Stimulated activated CD8-positive, alpha-beta memory T cell treated with anti-CD3 and anti-CD28 coated beads, Interleukin-12 subunit alpha, Interleukin-12 subunit beta, amount 100 ng/mL, for 4 hours (primary cell): ENCODE results near the gene CDH16.
A peak's percentile ranks its signal among the peaks of the same experiment; 100 is the strongest.

Experiments used
- DNase-seq: peaks from one replicate; pipeline ENCODE4 v3.0.0-alpha.2; 2020; ENCODE audit warnings: low read depth

CDH16 gene

GRCh38 chr16:66927918-66928649 lies 9.4 kb upstream of the CDH16 start:
- DNase-seq, result no peak

- no peak for DNase-seq
These were observed 8.3 kb upstream of the CDH16 start for GRCh38 chr16:66926961-66927436.

DNA sequence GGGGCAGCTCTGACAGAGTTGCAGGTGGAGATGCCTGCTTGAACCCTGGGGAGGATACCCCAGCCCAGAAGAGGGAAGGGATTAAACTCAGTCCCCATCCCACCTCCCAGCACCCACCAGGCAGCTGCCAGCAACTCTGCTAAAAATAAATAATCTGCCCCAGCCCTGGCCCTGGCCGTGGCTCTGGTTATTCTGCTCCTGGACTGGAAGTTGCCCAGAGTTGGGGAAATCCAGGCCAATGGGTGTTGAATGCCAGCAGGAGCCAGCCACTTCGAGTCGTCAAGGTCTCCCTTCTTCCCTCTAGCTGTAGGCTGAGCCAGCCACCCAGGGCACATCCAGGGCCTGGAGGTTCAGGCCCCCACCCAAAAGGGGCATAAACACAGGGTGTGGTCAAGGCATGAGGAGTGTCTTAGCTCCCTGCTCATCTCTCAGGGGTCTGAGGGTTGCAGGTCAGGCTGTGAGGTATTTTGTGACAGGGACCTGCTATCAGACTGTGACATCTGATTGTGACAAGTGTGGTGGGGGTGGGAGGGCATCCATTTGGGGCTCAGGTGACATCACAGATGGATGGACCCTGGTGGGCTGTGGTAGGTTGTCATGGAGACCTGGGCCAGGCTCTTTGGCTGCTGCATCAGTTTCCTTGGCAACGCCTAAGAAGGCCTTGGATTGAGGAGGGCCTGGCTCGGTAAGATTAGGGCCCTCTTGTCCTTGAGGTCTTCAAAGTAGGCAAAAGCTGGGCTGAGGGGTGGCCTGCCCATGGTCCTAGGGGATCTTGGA lies 7.7 kb upstream of the CDH16 start:
- DNase-seq, result no peak

- peak; percentile 25 for DNase-seq
These were observed 6.7 kb upstream of the CDH16 start, which contains the start of gene RRAD for GRCh38 chr16:66925322-66925840. RRAD (minus strand) TSS chr16:66925535; CDS start chr16:66925179, 356 bp downstream.

- no peak for DNase-seq
These were observed 6.0 kb upstream of the CDH16 start for GRCh38 chr16:66924527-66925321.

GRCh38 chr16:66923866-66924265 lies 5.2 kb upstream of the CDH16 start:
- no peak for DNase-seq

GRCh38 chr16:66923247-66923731 lies 4.6 kb upstream of the CDH16 start:
- no peak for DNase-seq

DNA sequence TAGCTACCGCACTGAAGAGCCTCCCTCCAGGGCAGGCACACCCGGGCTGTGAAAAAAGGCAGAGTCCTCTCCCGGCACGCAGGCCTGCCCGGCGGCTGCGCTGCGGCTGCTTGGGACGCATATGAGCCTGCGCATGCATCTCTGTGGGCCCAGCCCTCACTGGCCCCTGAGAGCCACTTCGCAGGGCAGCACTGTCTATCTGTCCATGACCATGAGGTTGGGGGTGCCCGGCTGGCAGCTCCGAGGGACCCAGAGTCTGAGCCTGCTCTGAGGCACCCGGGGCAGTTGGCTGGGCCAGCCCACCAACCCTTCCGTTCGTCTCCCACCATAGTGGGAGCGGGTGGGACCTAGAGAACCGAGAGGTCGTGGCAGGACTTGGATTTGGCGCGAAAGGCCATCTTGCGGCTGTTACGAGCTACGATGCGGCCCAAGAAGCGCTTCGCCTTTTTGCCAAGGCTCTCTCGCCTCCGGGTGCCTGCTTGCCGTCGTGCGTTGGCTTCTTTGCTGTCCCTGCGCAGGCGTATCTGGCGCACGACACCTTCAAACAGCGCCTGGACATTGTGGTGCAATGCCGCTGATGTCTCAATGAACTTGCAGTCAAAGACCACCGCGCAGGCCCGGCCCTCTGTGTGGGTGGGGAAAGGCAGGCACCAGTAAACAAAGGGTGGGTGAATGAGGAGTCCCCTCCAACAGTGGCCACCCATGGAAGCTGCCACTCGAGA lies 3.2 kb upstream of the CDH16 start:
- DNase-seq, result no peak

GRCh38 chr16:66920924-66921680 lies 2.4 kb upstream of the CDH16 start:
- DNase-seq, result no peak

DNA sequence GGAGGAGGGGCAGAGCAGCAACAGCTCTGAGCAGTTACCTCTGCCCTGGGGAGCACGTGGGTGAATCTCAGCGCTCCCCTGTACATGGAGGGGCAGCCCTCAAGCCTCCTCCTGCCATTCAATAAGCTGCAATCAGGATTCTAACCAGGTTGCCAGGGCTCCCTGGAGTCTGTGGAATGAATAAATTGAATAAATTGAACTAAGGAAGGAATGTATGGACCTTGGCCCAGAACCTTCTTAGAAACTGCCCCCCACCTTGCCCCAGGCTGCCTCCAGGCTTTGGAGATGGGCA lies 1.6 kb upstream of the CDH16 start:
- no peak for DNase-seq

DNA sequence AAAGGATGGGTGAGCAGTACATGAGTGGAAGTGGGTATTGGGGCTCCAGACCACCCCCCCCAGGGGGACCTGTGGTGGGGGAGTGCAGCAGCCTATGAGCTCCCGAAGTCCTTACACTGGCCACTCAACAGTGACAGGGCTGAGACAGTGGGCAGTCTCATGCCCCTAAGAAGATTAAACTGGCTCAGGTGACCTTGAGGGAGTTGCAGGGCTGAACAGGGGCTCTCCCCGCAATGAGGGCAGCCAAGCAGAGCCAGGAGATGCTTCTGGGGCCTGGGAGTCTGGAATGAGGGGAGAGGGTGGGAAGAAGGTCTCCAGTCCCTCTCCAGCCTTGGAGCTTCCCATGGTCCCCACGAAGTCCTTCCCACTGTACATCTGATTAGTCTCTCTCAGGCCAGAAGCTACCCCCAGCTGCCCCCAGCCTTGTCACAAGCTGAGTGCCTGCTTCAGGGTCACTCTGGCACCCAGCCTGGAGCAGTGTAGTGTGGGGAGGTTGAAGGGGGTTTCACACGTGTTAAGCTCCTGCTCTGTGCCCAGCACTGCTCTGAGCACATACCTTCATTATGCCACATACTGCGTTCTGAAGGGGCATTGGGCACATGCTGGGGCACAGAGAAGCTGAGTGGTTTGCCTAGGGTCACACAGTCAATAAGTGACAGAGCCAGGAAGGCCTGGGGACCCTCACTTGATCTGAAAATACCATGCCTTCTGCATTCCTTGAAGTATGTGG lies 1.0 kb upstream of the CDH16 start:
- DNase-seq, result no peak

GRCh38 chr16:66918355-66918754 lies 330 bp downstream of the CDH16 start:
- no peak for DNase-seq

DNA sequence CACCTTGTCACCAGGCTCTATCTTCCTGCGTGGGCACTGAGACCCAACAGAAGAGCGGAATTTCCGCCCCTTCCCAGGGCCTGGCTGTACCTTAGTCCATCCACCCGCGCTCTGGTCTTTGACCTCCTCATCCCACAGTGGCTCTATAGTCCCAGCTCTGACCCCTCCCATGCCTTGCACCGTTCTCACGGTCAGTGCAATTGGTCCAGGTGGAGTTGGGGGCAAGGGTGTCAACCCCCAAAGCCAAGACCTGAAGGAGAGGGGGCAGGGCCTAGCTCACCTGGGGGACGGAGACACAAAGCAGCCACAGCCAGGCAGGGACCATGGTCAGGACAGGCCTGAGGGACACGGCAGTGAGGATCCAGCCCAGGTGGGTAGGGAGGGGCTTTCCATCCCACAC lies 944 bp downstream of the CDH16 start:
- DNase-seq, result no peak

DNA sequence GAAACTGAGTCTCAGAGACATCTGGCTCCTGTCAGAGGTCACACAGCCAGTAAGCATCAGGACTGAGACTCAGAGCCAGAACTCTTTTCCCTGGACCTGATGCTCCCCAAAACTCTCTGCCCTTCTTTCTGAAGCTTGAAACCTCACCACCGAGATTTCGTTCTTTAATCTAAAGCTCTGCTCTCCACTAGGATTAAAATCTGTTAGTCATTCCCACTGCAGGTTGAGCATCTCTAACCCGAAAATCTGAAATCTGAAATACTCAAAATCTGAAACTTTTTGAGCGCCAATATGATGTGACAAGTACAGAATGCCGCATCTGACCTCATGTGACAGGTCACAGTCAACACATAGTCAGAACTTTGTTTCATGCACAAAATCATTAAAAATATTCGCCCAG lies 2.2 kb downstream of the CDH16 start:
- DNase-seq, result no peak

DNA sequence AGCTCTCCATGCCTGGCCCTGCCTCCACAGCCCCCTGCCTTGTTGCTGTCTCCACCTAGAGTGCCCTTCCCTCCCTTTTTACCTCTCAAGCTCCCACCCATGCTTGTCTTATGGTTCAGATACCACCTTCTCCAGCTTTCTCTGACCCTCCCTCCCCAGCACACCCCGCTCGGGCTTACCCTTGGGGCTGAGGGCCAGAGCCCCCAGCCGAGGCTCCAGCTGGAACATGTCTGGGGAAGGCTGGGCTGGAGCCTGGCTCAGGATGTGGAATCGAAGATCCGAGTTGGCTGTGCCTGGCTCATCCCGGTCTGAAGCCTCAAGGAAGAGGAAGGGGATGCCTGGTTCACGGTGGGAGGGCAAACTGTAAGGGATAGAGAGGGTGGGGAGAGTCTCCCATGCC lies 3.6 kb downstream of the CDH16 start:
- DNase-seq, result no peak

DNA sequence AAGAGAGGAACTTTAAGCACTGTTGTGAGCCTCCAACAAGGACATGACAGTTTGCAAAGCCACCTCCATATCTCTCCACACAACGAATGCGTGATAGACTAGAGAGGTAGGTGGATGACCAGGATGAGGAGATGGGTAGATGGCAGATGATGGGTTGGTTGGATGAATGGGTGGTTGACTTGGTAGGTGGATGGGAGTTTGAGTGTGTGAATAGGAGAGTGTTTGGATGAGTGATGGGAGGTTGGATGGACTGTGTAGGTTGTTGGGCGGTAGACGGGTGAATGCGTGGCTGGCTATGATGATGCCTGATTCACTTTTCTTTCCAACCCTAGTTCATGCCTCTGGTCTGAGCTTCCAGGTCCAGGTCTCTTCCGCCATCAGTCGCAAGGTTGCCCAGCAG lies 4.1 kb downstream of the CDH16 start:
- DNase-seq, result no peak

GRCh38 chr16:66913711-66914110 lies 5.0 kb downstream of the CDH16 start:
- no peak for DNase-seq

DNA sequence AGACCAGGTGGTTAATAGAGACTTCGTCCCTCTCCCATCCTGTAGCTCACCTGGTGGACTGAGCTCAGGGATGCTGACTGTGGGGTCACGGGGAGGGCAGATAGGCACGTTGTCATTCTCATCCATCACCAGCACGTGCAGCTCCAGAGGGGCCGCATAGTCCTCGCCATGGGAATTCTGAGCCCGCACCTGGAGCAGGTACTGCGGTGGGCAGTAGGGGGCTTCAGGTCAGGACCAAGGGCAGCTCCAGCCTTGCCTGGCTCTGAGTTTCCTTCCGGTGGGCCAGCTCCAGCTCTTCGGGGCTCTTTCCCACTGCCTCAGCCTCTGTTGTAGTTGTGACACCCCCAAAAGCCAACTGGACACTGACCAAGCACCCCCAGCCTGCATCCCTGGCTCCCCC lies 5.6 kb downstream of the CDH16 start:
- no peak for DNase-seq

GRCh38 chr16:66911801-66912200 lies 6.9 kb downstream of the CDH16 start:
- no peak for DNase-seq

- DNase-seq, result no peak
These were observed 7.6 kb downstream of the CDH16 start for GRCh38 chr16:66911112-66911511.
